Right lobe of liver (tissue), 6 donors: ENCODE measurements around the gene ARMH4. TPM values are rescaled to one million over a fixed set of nuclear protein-coding genes. Genes with fewer than 3 reads are reported as not detected.

Experiments used
- ATAC-seq, 4 donors: fragments of 200-7000 bp; cut with Tn5 transposase; one replicate each; pipeline ENCODE4 v1.9.1; 2020; ENCODE audit warnings: mild to moderate bottlenecking in 4 of 4, moderate library complexity in 4 of 4
- DNase-seq, 3 donors: peaks; one replicate each; pipeline ENCODE4 v3.0.0-alpha.2; 2020
- H3K27ac ChIP-seq, 3 donors: fragments of 200-600 bp; one replicate each; pipeline ENCODE4 v1.8.0; 2022
- H3K27me3 ChIP-seq, 2 donors: fragments of 200-600 bp; one replicate each; pipeline ENCODE4 v1.8.0; 2022
- H3K36me3 ChIP-seq, 4 donors: fragments of 200-600 bp; sonication (generic) in 1 of 4; one replicate each; pipeline versions ENCODE4 v1.5.1 to v1.8.0; 2017 to 2022; ENCODE audit warnings: control low read depth in 1 of 4
- H3K4me1 ChIP-seq, 4 donors: fragments of 200-600 bp; sonication (generic) in 1 of 4; one replicate each; pipeline versions ENCODE4 v1.5.1 to v1.8.0; 2017 to 2022; ENCODE audit warnings: control low read depth in 1 of 4
- H3K4me3 ChIP-seq, 3 donors: fragments of 200-600 bp; one replicate each; pipeline ENCODE4 v1.8.0; 2022
- H3K9me3 ChIP-seq, 4 donors: fragments of 200-600 bp; sonication (generic) in 1 of 4; one replicate each; pipeline versions ENCODE4 v1.5.1 to v1.8.0; 2017 to 2022; ENCODE audit warnings: control low read depth in 1 of 4
- CTCF ChIP-seq, 4 donors: fragments of 200-600 bp in 3 of 4; fragments of 450-650 bp in 1 of 4; IDR thresholded peaks; one replicate each; pipeline versions ENCODE4 v1.5.1 to v1.8.0; 2016 to 2022; ENCODE audit warnings: antibody characterized with exemption in 4 of 4, mild to moderate bottlenecking in 2 of 4
- POLR2A ChIP-seq: fragments of 450-650 bp; IDR thresholded peaks from one replicate; pipeline ENCODE4 v1.6.1; 2017; ENCODE audit warnings: antibody characterized with exemption, mild to moderate bottlenecking
- WGBS: methylation state at CpG from one replicate; pipeline ENCODE4 v1.1.6; 2018; ENCODE audit warnings: low coverage, low lambda C conversion rate; ENCODE audit not compliant: insufficient coverage; ENCODE audit errors: missing lambda C conversion rate; 5-methylcytosine and 5-hydroxymethylcytosine counted together
- intact Hi-C, 2 donors: fragments of 100-400 bp; cut with DNase I; formaldehyde crosslinking; loops; one replicate each; pipeline versions ENCODE4 v1.11.2 to v1.14.1; 2022
- total RNA-seq, 6 experiments: library from RNA; depleted of rRNA in 2 of 6; stranded (reverse); fragments of >200 nt in 2 of 6; fragmentation: NEBNext Ultra II Directional in 3 of 6; extraction: Animal tissue kit (Norgen Biotek cat#: 25700) in 3 of 6; gene quantifications; one replicate each; pipeline versions ENCODE4 v1.1.0 to v1.2.4, GENCODE V29; 2016 to 2023
- donor health status: DM: no; HTN: yes; CAD: no.
- donor health status: DM: no; HTN: no; CAD: no.
- donor health status: DM: no; HTN: no; CAD: no.
- donor health status: DM: no; HTN: yes; CAD: no.
- donor health status: DM: no; HTN: yes; CAD: no.

Gene ARMH4
- total RNA-seq, 6 experiments from 2014 or later, result 0.25 to 2.1 (median 0.62) TPM

GRCh38 chr14:58145936-58146335 lies 6.1 kb downstream of the ARMH4 start:
- Histone ChIP-seq H3K4me1 (no peaks in the 10 kb centered on the region), H3K36me3 (no peaks in the 10 kb centered on the region), H3K27ac (no peak overlapping the region), H3K4me3 (no peak overlapping the region), H3K9me3 (no peaks in the 10 kb centered on the region), H3K27me3 (no peaks in the 10 kb centered on the region)
- WGBS, result 50% methylated on average over 1 of the region's 1 CpG
- TF ChIP-seq POLR2A (no peak), CTCF (IDR thresholded peaks at IDR 0.05) (no peak)
- ATAC-seq (no peak), DNase-seq (no peak)
- intact Hi-C loops, result no loop called here

GRCh38 chr14:58143106-58143505 lies 8.9 kb downstream of the ARMH4 start:
- Histone ChIP-seq H3K36me3 (no peaks in the 10 kb centered on the region), H3K4me3 (no peak overlapping the region), H3K27ac (no peak overlapping the region), H3K9me3 (no peaks in the 10 kb centered on the region), H3K27me3 (no peaks in the 10 kb centered on the region), H3K4me1 (no peaks in the 10 kb centered on the region)
- intact Hi-C loops, result no loop called here
- TF ChIP-seq CTCF (IDR thresholded peaks at IDR 0.05), result no peak
- TF ChIP-seq POLR2A, result no peak
- 54% methylated on average over 3 of the region's 3 CpGs for WGBS
- DNase-seq (no peak), ATAC-seq (no peak)

- no peak for TF ChIP-seq POLR2A
- no peak for TF ChIP-seq CTCF (IDR thresholded peaks at IDR 0.05)
- Histone ChIP-seq H3K9me3 (no peaks in the 10 kb centered on the region), H3K36me3 (no peaks in the 10 kb centered on the region), H3K27ac (no peak overlapping the region), H3K4me1 (no peaks in the 10 kb centered on the region), H3K27me3 (no peaks in the 10 kb centered on the region), H3K4me3 (no peak overlapping the region)
- no peak for ATAC-seq
- no peak for DNase-seq
- intact Hi-C loops, result no loop called here
These were observed 10.1 kb downstream of the ARMH4 start for GRCh38 chr14:58141893-58142292.

- no peaks in the 10 kb centered on the region for H3K27me3 ChIP-seq
- intact Hi-C loops, result no loop called here
- H3K36me3 ChIP-seq, result no peaks in the 10 kb centered on the region
- ATAC-seq, result no peak
- DNase-seq, result no peak
- 56% methylated on average over 10 of the region's 10 CpGs for WGBS
- H3K9me3 ChIP-seq, result no peaks in the 10 kb centered on the region
- TF ChIP-seq CTCF (IDR thresholded peaks at IDR 0.05) (no peak), POLR2A (no peak)
- no peaks in the 10 kb centered on the region for H3K4me1 ChIP-seq
- no peak overlapping the region for H3K27ac ChIP-seq
- no peak overlapping the region for H3K4me3 ChIP-seq
These were observed 13.1 kb downstream of the ARMH4 start for GRCh38 chr14:58138714-58139482.
